Medulla oblongata (tissue), 1 donor: Measurements from ENCODE around the gene EPHA1.

Experiments
- DNase-seq: peaks from one replicate; pipeline ENCODE4 v3.0.0-alpha.2; 2015; ENCODE audit errors: extremely low spot score

The EPHA1 gene

GRCh38 chr7:143408686-143409561 lies at the start of gene EPHA1:
EPHA1 (minus strand) TSS chr7:143408856; CDS start chr7:143408805, 51 bp downstream.
- DNase-seq = no peak

DNA sequence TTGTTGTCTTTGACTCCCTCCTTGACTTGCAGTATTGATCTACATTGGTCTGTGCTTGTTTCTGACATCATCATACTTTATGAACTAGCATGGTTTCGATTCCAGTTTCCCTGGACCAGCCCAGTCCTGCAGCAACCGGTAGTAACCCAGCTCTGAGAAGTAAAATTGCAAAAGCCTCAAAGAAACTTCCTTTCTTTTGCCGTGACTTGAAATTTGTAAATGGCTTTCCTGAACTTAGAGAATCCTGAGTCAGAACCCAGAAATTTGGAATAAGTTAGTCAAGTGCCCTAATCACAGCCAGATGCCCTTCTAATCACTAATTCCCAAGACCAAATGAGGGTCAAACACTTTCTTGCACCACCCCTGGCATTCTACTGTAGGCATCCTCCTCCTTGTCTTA lies 49.6 kb upstream of the EPHA1 start:
- DNase-seq = no peak

DNA sequence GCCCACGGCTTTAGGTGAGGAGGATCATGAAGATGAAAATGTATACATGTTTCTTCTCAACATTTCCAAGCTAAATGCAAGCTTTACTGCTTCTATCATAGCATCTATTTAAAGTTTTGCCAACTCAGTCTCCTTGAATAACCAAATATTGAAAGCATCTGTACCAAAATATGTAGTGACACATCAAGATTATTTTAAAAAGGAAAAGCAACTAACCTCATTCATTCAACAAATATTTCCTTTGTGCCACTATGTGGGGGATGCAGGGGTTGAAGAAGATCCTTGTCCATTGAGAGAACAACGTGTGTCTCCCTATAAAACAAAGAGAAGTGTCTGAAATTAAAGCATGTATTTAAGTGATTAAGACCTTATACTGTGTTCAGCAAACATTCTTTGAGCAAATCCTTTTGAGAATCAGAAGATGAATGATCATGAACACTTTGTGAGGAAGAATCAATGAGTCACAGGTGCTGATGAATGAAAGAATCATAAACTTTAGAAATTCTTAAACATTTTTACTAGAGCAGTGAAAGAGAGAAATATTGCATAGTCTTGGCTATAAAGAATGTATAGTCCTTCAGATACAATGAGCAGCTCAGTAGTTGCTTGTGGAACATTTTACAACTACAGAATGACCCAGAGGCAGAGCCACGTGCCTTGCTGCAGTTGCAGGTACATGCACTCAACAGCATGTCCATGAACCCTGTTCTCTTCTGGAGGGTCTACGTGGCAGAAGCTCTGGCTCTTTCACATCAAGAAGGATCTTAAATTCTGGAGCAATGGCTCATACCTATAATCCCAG lies 48.5 kb upstream of the EPHA1 start:
- no peak for DNase-seq

- DNase-seq = no peak
These were observed 47.3 kb upstream of the EPHA1 start for GRCh38 chr7:143455942-143456341.

DNA sequence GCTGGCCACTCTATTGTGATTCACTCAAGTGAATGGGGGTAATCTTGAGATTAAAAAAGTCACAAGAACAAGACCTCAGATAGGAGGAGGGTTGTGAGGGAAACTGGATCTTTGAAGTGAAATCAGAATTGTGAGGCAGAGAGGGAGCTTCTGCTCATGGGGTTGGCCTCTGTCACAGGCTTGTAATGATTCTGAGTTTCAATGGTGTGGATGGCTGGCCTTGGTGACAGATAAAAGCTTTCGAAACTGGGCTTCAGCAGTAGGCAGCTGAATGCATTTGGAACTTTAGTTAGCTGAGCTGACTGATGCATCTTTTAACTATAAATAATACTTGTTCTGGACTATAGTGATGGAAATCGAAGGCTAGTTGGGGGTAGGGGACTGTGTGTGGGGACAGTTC lies 46.8 kb upstream of the EPHA1 start:
- DNase-seq = no peak

DNA sequence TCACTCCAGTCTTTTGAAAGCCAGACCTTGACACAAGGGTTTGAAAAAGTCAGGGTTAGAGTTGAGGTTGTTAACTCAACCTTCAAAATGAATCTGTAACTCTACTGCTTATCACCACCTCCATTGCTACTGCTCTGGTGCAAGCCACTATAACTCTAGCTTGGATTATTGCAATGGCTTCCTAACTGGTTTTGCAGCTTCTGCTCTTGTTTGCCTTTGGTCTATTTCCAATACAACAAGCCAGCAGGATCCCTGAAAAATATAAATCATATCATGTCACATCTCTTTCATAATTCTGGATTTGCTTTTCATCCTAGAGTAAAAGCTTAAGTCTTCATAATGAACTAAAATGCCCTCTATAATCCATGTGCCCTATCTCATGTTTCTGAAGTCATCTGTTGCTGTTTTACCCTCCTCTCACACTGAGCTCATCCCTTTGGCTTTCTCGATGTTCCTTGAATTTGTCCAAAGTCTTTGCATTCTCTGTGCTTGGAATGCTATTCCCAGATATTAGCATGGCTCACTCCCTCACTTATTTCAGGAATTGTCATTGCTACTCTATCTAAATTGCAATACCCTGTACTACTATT lies 45.5 kb upstream of the EPHA1 start:
- DNase-seq = no peak

GRCh38 chr7:143452495-143452894 lies 43.8 kb upstream of the EPHA1 start:
- DNase-seq = no peak

GRCh38 chr7:143451746-143452145 lies 43.1 kb upstream of the EPHA1 start:
- DNase-seq = no peak

GRCh38 chr7:143451122-143451521 lies 42.5 kb upstream of the EPHA1 start:
- DNase-seq = no peak

DNA sequence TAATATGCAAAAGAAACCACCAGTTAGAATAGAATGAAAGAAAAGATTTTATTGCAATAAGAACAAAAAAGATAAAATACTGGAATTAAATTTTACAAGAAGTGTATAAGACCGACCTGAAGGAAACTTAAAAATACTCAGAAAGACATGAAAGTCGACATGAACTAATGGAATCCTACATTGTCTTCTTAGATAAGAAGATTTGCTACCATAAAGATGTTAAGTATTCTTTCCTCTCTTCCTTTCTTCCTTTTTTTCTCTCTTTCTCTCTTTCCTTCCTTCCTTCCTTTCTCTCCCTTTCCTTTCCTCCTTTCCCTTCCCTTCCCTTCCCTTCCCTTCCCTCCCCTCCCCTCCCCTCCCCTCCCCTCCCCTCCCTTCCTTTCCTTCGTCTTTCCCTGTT lies 41.1 kb upstream of the EPHA1 start:
- no peak for DNase-seq

- DNase-seq = no peak
These were observed 39.8 kb upstream of the EPHA1 start for GRCh38 chr7:143448429-143448828.

GRCh38 chr7:143447466-143447865 lies 38.8 kb upstream of the EPHA1 start:
- no peak for DNase-seq

- DNase-seq = no peak
These were observed 36.1 kb upstream of the EPHA1 start for GRCh38 chr7:143444785-143445184.

GRCh38 chr7:143444063-143444782 lies 35.6 kb upstream of the EPHA1 start:
- DNase-seq = no peak

DNA sequence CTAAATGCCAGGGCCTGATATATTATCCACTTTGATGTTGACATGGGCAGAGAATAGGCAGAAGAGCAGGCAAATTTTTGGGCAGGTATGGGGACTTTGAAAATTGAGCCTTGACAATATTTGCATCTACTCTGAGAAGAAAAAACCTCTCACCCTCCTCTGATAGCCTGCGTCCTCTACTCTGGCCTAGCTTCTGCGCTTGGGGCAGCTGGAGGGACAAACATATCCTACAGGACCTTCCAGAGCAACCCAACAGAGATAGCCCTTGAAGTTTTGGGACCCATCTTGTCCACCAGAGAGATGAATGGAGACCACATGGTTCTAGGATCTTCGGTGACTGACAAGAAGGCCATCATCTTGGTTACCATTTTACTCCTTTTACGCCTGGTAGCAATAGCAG lies 34.5 kb upstream of the EPHA1 start, which contains the start of gene TAS2R60:
Gene TAS2R60 (plus strand): TSS at position 301 of the 400 bp plus-strand sequence. CDS start 0 bp downstream, at position 301.
- no peak for DNase-seq

DNA sequence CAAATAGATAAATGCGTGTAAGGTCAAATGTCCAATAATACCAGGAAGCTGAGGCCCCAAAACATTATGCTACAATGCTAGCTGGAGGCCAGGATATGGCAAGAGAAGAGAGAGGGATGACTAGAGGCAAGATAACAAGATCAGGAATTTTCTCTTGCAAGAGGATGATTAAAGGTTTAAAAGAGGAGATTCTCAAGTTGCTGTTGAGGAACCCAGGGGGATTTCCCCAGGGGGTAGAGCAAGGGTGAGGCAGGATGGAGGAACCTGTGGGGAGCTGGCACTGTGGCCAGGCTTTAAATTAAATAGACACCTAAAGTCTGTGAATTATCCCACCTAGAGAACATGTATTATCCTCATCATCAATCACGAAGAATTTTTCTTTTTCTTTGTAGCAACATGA lies 31.2 kb upstream of the EPHA1 start:
- no peak for DNase-seq

DNA sequence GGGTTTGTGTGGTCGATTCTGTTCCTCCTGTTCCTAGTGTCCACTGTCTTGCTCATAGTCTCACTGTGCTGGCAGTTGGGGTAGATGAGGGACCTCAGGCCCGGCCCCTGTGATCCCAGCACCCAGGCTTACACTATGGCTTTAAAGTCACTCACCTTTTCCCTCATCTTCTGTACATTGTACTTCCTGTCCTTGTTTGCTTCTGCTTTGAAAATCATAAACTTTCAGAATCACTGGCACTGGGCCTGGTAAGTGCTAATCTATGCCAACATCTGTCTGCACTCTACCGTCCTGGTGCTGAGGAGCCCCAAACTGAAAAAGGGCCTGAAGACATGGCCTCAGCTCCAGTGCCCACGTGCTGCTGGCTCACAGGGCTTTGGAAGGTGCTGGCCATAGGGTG lies 28.9 kb upstream of the EPHA1 start:
- DNase-seq = no peak

GRCh38 chr7:143436325-143436946 lies 27.8 kb upstream of the EPHA1 start:
- DNase-seq = no peak

DNA sequence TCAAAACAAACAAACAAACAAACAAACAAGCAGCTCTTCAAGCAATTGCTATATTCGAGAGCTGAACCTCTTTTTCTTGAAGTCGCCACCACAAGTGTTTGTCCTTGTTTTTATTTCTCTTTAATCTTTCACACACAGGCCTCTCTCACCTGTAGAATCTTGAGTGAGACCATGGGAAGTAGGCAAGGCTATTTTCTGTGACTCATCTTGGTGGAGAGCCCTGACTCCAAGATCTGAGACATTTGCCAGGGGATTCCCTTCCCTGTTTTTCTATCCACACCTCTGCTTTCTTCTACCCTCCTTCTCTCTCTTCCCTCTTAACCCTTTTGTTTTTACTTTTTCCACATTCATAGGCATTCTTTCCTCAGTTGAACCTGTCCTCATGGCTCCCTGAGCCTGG lies 26.6 kb upstream of the EPHA1 start:
- DNase-seq = no peak

- no peak for DNase-seq
These were observed 26.0 kb upstream of the EPHA1 start for GRCh38 chr7:143434660-143435059.

DNA sequence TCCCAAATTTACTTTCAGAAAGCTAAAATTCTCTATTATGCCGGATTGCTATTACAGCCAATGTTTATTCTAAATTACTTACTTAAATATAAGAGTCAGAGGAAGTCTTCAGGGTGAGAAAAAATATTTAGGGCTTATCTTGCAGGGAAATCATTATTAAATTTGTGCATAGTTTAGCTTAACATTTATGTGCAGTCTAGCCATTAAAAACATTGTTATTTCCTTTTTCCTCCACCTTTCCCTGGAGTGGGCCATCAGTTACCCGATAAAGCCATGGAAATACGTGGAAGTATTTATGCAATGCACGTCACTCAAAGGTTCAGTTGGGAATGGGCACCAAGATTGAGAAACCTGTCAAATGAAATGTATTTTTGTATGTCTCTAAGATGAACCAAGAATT lies 25.1 kb upstream of the EPHA1 start:
- DNase-seq = no peak
